Left lobe of liver (tissue), 2 donors: Measurements from ENCODE around the gene WNK1. TPM values are rescaled to one million over a fixed set of nuclear protein-coding genes. Genes with fewer than 3 reads are reported as not detected.
"Not testable (repeated sequence)": the region's sequence is repeated elsewhere in the genome, so short reads cannot be mapped to it uniquely, and the experiment has no call there.

ENCODE experiments used
- ATAC-seq: fragments of 200-7000 bp; cut with Tn5 transposase; one replicate; pipeline ENCODE4 v1.9.1; 2020; ENCODE audit warnings: mild to moderate bottlenecking, moderate library complexity
- DNase-seq: peaks from one replicate; pipeline ENCODE4 v3.0.0-alpha.2; 2020; ENCODE audit warnings: low spot score
- total RNA-seq: library from RNA; stranded (reverse); gene quantifications from one replicate; pipeline ENCODE4 v1.2.1, GENCODE V29; 2021
- donor health status: DM: no; HTN: no; CAD: no; lungs with moderate emphysema.
- donor health status: DM: no; HTN: yes; CAD: no.

WNK1 gene
- total RNA-seq, 1 donor from 2014 or later = 79.9 TPM

GRCh38 chr12:740921-741320 is 11.5 kb upstream of the WNK1 start:
- ATAC-seq (no peak), DNase-seq (no peak)

GRCh38 chr12:749751-750270 is 2.6 kb upstream of the WNK1 start:
- DNase-seq (no peak), ATAC-seq (no peak)

- DNase-seq = no peak
- ATAC-seq = no peak
Observed at GRCh38 chr12:750366-751191, 1.8 kb upstream of the WNK1 start.

- DNase-seq (peak; percentile 90), ATAC-seq (peak; percentile 59)
Observed at GRCh38 chr12:751192-751998, 984 bp upstream of the WNK1 start.

- peak; percentile 72 for ATAC-seq
- DNase-seq = peak; percentile 79
Observed at GRCh38 chr12:752695-753610, 574 bp downstream of the WNK1 start.

- peak; percentile 74 for DNase-seq
- peak; percentile 33 for ATAC-seq
Observed at GRCh38 chr12:753611-754472, 1.5 kb downstream of the WNK1 start.

GRCh38 chr12:754473-754820 is 2.1 kb downstream of the WNK1 start:
- no peak for ATAC-seq
- no peak for DNase-seq

GRCh38 chr12:754851-755562 is 2.6 kb downstream of the WNK1 start:
- DNase-seq (no peak), ATAC-seq (no peak)

GRCh38 chr12:759628-760027 is 7.2 kb downstream of the WNK1 start:
- no peak for ATAC-seq

GRCh38 chr12:761256-761655 is 8.9 kb downstream of the WNK1 start:
- DNase-seq (no peak), ATAC-seq (no peak)

More at GRCh38 chr12:759628-760027, 7.2 kb downstream of the WNK1 start:
- no peak for DNase-seq

- DNase-seq = no peak
- no peak for ATAC-seq
Observed at GRCh38 chr12:765840-766239, 13.5 kb downstream of the WNK1 start.

- no peak for DNase-seq
- ATAC-seq = no peak
Observed at GRCh38 chr12:768434-768833, 16.1 kb downstream of the WNK1 start.

GRCh38 chr12:770479-770878 is 18.1 kb downstream of the WNK1 start:
- DNase-seq (no peak), ATAC-seq (no peak)

GRCh38 chr12:772056-772697 is 19.8 kb downstream of the WNK1 start:
- ATAC-seq (no peak), DNase-seq (no peak)

GRCh38 chr12:774051-774614 is 21.8 kb downstream of the WNK1 start:
- DNase-seq (no peak), ATAC-seq (no peak)

- ATAC-seq = not testable (repeated sequence)
Observed at GRCh38 chr12:775973-776771, 23.8 kb downstream of the WNK1 start.

GRCh38 chr12:776772-777373 is 24.5 kb downstream of the WNK1 start:
- not testable (repeated sequence) for DNase-seq, ATAC-seq

More at GRCh38 chr12:775973-776771, 23.8 kb downstream of the WNK1 start:
- not testable (repeated sequence) for DNase-seq
